SJSA1 (cell line): Measurements from ENCODE around the gene SLC2A4. TPM values are rescaled to one million over a fixed set of nuclear protein-coding genes. Genes with fewer than 3 reads are reported as not detected.
A peak's percentile ranks its signal among the peaks of the same experiment; 100 is the strongest.

Experiments
- DNase-seq, 2 experiments: peaks; one replicate each; pipeline ENCODE4 v3.0.0-alpha.2; 2015 to 2020; ENCODE audit warnings: low spot score in 2 of 2, low read depth in 1 of 2
- H3K27ac ChIP-seq: fragments of 250-450 bp; sonication (Bioruptor Pico); 2 replicates; pipeline ENCODE4 v1.5.1; 2020; ENCODE audit warnings: mild to moderate bottlenecking, moderate library complexity
- H3K27me3 ChIP-seq: fragments of 250-450 bp; sonication (Bioruptor Pico); replicated peaks from 2 replicates; pipeline ENCODE4 v1.5.1; 2020; ENCODE audit warnings: mild to moderate bottlenecking, moderate library complexity
- H3K36me3 ChIP-seq: fragments of 250-450 bp; sonication (Bioruptor Pico); 2 replicates; pipeline ENCODE4 v1.5.1; 2020; ENCODE audit warnings: mild to moderate bottlenecking
- H3K4me1 ChIP-seq: fragments of 250-450 bp; sonication (Bioruptor Pico); replicated peaks from 2 replicates; pipeline ENCODE4 v1.6.1; 2021; ENCODE audit warnings: mild to moderate bottlenecking
- H3K4me3 ChIP-seq: fragments of 250-450 bp; sonication (Bioruptor Pico); 2 replicates; pipeline ENCODE4 v1.5.1; 2020; ENCODE audit warnings: mild to moderate bottlenecking
- H3K9me3 ChIP-seq: fragments of 250-450 bp; sonication (Bioruptor Pico); replicated peaks from 2 replicates; pipeline ENCODE4 v1.5.1; 2020; ENCODE audit warnings: mild to moderate bottlenecking
- total RNA-seq: library from RNA; depleted of rRNA; stranded (reverse); fragments of >200 nt; shearing (Covaris generic); gene quantifications from 2 replicates; pipeline ENCODE4 v1.2.3, GENCODE V29; 2014; rRNA removed

SLC2A4 gene
- total RNA-seq, result 0.32 TPM in 1 of 2 replicates, not detected in the other

DNA sequence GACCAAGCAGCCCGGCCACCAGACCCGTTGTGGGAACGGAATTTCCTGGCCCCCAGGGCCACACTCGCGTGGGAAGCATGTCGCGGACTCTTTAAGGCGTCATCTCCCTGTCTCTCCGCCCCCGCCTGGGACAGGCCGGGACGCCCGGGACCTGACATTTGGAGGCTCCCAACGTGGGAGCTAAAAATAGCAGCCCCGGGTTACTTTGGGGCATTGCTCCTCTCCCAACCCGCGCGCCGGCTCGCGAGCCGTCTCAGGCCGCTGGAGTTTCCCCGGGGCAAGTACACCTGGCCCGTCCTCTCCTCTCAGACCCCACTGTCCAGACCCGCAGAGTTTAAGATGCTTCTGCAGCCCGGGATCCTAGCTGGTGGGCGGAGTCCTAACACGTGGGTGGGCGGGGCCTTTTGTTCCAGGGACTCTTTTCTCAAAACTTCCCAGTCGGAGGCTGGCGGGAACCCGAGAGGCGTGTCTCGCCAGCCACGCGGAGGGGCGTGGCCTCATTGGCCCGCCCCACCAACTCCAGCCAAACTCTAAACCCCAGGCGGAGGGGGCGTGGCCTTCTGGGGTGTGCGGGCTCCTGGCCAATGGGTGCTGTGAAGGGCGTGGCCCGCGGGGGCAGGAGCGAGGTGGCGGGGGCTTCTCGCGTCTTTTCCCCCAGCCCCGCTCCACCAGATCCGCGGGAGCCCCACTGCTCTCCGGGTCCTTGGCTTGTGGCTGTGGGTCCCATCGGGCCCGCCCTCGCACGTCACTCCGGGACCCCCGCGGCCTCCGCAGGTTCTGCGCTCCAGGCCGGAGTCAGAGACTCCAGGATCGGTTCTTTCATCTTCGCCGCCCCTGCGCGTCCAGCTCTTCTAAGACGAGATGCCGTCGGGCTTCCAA lies at the start of gene SLC2A4:
Gene SLC2A4, plus strand, starts transcription at position 645 of the 879 bp plus-strand sequence. Its CDS starts 217 bp downstream, at position 862.
- H3K27ac ChIP-seq, result no peak within 1 kb of the TSS
- H3K4me3 ChIP-seq, result peak within 1 kb of the TSS; percentile 35
- peaks cover 18% of the 10 kb centered on the region for H3K4me1 ChIP-seq
- H3K27me3 ChIP-seq, result peaks cover 20% of the 10 kb centered on the region
- H3K9me3 ChIP-seq, result no peaks in the 10 kb centered on the region
- DNase-seq, result peak; percentile 91
- H3K36me3 ChIP-seq, result no peaks in the 10 kb centered on the region

DNA sequence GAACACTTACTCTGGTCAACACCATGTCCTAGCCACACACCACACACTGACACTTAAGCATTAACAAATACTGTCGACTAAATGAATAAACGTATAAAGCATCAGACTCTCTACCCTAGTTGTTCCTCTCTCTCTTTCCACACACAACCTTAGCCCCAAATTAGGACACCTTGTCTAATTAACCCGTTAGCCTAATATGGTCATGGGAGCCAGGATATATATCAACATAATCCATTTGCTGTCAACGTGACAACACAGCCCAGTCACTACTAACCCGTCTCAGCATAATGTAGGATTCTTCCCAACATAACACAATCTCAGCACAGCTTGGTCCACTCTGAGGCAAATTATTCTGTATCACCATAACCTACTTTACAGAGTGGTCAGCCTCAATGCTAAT lies 49.4 kb upstream of the SLC2A4 start:
- Histone ChIP-seq H3K36me3 (peaks cover 73% of the 10 kb centered on the region), H3K4me3 (no peak overlapping the region; the same call in 1 of the 2 replicates)

DNA sequence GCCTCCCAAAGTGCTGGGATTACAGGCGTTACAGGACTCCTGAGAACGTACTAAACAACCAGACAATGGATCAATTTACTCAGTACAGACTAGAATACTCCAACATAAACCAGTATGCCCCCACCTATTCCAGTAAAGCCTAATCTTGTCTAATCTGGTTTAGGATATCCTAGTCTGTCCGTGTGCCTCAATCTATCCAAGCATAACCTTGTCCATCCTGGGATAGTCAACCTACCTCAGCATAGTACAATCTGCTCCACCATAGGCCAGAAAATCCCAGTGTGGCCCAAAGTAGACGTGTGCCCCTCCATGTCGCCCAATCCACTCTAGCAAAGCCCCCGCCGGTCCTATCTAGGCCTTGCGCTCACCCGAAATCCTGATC lies 47.8 kb upstream of the SLC2A4 start:
- Histone ChIP-seq H3K27ac (peak overlapping the region; percentile 29), H3K27me3 (no peaks in the 10 kb centered on the region), H3K36me3 (peaks cover 61% of the 10 kb centered on the region), H3K4me1 (peaks cover 27% of the 10 kb centered on the region), H3K4me3 (peak overlapping the region; percentile 82), H3K9me3 (no peaks in the 10 kb centered on the region)
- no peak for DNase-seq

More for the DNA sequence above, 49.4 kb upstream of the SLC2A4 start:
- Histone ChIP-seq H3K27me3 (no peaks in the 10 kb centered on the region), H3K4me1 (peaks cover 22% of the 10 kb centered on the region), H3K9me3 (no peaks in the 10 kb centered on the region), H3K27ac (no peak overlapping the region)
- DNase-seq, result no peak

DNA sequence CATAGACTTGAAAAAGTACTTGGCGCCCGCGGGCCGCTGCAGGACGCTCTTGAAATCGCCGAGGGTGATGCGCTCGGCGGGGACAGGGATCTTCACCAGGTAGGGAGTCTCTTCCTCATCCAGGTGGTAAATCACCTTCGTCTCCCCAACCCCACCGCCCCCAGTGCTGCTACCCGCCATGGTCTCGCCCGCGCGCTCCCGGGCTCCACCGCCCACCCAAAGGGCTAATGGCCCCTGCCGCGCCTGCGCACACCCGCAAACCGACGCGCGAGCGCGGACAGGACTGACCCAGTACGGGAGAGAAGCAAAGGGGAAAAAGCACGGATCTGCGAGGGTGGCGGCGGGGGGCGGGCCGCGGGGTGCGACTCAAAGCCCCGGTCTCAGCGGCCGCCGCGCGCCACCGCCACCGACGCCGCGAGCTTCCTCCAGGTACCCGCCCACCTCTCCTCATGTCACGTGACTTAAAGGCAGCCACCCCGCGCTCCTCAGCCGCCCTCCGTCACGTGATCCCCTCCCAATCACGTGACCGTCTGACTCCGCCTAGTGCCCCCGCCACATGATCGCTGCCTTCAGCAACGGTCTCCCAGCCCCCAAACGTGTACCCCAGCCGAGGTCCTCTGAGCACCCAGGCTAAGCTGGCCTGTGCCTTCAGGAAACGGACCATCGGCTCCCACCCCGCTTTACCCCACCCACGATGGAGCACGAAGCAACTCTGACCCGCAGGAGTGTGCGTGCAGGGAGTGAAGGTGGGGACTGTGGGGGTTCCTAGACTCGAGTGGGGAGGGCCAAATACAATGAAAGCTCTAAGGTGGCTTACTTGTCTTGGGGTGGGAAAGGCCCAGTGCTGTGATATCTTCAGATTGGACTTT lies 47.2 kb upstream of the SLC2A4 start, which contains the start of gene DVL2:
Gene DVL2, minus strand, starts transcription at position 435 of the 869 bp plus-strand sequence. Its CDS starts 255 bp downstream, at position 180.
- Histone ChIP-seq H3K4me3 (peak within 1 kb of the TSS; percentile 82), H3K9me3 (no peaks in the 10 kb centered on the region), H3K27me3 (no peaks in the 10 kb centered on the region), H3K36me3 (peaks cover 55% of the 10 kb centered on the region), H3K27ac (peak within 1 kb of the TSS; percentile 29), H3K4me1 (peaks cover 27% of the 10 kb centered on the region)
- peak; percentile 89 to 95 for DNase-seq

DNA sequence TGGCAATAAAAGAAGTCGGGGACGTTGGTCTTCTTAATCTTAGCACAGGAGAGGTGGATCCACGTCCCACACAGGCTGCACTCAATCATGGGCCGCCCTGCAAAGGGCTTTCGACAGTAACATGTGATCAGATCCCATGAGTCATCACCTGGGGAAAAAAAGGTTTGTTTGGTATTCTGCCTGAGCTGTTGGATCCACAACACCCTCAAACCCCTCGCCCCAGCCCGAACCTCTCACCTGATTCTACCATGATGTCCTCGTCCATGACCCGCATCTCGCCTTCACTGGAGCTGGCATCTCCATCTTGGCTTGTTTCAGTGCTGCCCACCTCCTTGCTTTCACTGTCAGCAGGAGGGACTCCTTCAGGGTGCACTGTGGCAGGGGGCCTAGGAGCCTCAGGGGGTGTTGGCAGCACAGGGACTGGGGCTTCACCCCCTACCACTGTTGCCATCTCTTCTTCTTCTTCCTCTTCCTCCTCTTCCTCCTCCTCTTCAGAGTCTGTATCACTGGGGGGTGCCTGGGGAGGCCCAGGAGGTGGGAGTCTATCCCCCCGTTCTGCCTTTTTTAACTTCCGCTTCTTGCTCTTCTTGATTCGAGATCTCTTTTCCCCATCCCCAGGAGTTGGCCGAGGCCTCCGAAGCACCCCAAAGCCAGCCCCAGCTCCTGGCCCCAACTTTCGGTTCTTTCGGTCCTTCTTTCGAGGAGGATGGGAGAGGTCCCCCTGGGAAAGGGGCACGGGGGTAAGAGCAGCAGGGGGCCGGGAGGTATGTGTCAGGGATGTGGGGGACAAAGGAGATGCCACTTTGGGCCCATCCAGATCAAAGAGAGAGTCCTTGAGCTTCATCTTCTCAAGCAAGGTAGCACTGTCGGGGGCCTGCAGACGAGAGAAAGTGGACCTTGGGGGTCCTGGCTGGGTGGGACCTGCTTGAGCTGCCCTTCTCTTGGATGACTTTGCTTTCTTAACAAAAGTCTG lies 45.5 kb upstream of the SLC2A4 start:
- Histone ChIP-seq H3K27me3 (no peaks in the 10 kb centered on the region), H3K27ac (no peak overlapping the region), H3K36me3 (peaks cover 52% of the 10 kb centered on the region), H3K4me1 (peaks cover 34% of the 10 kb centered on the region), H3K4me3 (no peak overlapping the region), H3K9me3 (no peaks in the 10 kb centered on the region)
- no peak for DNase-seq

DNA sequence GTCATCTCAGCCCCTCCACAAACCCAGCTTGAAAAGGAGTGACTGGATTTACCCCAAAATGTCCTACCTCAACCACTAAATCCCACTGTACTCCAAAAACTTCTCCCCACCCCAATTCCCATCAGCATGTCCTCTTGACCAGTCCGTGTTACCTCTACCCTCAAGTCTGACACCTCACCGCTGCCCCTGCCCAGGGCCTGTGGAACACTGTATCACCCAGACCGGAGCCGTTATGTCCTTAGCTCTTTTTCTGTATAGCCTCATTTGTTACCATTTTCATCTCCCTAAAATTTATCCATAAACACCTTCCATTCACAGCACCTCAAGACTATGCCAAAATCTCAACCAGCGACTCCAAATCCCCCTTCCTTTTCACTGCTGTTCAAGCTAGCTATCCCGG lies 44.7 kb upstream of the SLC2A4 start:
- H3K4me1 ChIP-seq, result peaks cover 39% of the 10 kb centered on the region
- H3K27ac ChIP-seq, result no peak overlapping the region
- no peaks in the 10 kb centered on the region for H3K9me3 ChIP-seq
- peaks cover 55% of the 10 kb centered on the region for H3K36me3 ChIP-seq
- no peaks in the 10 kb centered on the region for H3K27me3 ChIP-seq
- DNase-seq, result no peak
- no peak overlapping the region for H3K4me3 ChIP-seq

DNA sequence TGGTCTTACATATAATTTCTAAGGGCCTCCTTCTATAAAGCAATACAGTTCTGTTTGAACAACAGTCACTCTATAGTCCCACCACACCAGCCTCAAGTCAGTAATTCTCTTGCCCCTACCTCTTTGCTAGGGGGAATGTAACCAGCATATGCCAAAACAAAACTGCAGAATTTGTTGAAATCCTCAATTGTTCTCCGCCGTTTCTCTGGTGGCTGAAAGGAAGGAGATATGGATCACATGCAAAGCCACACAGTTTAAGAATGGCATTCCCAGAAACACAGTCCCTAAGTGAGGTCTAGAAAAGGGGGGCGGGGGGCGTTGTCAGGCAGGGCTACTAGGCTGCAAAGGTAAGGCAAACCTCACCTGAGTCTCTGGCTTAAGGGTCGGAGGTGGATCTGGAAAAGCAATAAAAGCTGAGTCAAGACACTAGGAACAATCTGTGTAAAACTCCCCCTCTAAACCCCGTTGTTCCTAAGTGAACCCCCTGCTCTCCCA lies 44.2 kb upstream of the SLC2A4 start:
- H3K4me1 ChIP-seq, result peaks cover 36% of the 10 kb centered on the region
- no peaks in the 10 kb centered on the region for H3K9me3 ChIP-seq
- no peaks in the 10 kb centered on the region for H3K27me3 ChIP-seq
- peak overlapping the region; percentile 51 for H3K4me3 ChIP-seq
- peak overlapping the region; percentile 25; the same call in 1 of the 2 replicates for H3K27ac ChIP-seq
- peaks cover 51% of the 10 kb centered on the region for H3K36me3 ChIP-seq
- no peak for DNase-seq

DNA sequence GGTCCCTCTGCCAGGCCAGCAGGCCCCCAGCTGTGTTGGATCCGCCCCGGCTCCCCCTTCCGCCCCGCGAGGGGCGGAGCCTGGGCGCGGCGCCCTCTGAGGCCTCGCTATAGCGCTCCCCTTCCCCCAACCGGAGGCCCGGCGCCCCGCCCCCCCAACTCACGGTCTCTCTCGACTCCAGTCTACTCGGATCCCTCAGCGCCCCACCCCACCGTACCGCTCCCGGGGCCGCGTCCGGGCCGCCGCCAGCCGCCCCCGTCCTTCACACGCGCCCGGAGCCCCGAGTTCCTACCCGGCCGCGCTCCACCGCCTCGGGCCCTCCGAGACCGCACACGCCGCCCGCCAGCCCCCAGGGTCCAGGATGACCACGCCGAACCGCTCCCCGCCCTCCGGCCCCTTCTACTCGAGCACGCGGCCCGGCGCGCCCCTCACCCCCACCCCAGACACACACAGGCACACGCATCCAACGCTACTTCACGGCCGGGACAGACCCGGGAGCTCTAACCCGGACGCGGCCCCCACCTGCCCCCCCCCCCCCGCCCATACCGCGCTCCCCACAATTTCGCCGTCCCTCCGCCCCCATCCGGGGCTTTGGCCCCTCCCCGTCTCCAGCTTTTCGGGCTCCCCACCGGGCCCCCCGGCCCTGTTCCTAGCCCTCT lies 43.6 kb upstream of the SLC2A4 start:
- H3K9me3 ChIP-seq, result no peaks in the 10 kb centered on the region
- peak overlapping the region; percentile 25; the same call in 1 of the 2 replicates for H3K27ac ChIP-seq
- H3K4me3 ChIP-seq, result peak overlapping the region; percentile 51
- H3K27me3 ChIP-seq, result no peaks in the 10 kb centered on the region
- H3K4me1 ChIP-seq, result peaks cover 31% of the 10 kb centered on the region
- DNase-seq, result peak; percentile 44 to 79
- peaks cover 50% of the 10 kb centered on the region for H3K36me3 ChIP-seq

DNA sequence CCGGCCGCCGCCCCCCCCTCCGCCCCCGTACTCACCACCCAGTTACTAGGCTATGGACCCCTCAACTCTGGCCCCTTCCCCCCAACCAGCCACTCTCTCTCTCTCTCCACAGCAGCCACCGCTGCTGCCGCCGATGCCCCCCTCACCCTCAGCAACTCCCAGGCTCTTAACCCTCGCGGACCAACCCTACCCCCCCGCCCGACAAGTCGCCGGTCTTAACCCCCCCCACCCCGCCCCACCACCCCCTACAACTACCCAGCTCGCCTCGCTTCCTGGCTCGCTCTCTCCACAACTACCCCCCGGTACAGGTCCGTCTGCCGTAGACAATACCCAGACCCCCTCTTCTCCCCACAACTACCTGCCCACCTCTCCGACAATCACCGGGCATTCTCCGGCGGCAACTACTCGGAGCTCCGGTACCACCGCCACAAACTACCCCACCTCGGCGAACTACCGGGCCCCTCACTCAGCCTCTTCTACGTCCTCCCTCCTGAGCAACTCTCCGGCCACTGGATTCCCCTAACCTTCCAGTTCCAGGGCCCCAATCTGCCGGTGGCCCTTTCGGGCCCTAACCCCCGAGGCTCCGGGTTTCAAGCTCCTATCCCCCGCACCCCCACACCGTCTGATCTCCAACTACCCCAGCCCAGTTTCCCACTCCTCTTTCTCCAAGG lies 43.0 kb upstream of the SLC2A4 start:
- no peaks in the 10 kb centered on the region for H3K27me3 ChIP-seq
- no peak for DNase-seq
- peaks cover 30% of the 10 kb centered on the region for H3K4me1 ChIP-seq
- H3K36me3 ChIP-seq, result peaks cover 56% of the 10 kb centered on the region
- H3K4me3 ChIP-seq, result peak overlapping the region; percentile 60
- H3K27ac ChIP-seq, result no peak overlapping the region
- H3K9me3 ChIP-seq, result no peaks in the 10 kb centered on the region

DNA sequence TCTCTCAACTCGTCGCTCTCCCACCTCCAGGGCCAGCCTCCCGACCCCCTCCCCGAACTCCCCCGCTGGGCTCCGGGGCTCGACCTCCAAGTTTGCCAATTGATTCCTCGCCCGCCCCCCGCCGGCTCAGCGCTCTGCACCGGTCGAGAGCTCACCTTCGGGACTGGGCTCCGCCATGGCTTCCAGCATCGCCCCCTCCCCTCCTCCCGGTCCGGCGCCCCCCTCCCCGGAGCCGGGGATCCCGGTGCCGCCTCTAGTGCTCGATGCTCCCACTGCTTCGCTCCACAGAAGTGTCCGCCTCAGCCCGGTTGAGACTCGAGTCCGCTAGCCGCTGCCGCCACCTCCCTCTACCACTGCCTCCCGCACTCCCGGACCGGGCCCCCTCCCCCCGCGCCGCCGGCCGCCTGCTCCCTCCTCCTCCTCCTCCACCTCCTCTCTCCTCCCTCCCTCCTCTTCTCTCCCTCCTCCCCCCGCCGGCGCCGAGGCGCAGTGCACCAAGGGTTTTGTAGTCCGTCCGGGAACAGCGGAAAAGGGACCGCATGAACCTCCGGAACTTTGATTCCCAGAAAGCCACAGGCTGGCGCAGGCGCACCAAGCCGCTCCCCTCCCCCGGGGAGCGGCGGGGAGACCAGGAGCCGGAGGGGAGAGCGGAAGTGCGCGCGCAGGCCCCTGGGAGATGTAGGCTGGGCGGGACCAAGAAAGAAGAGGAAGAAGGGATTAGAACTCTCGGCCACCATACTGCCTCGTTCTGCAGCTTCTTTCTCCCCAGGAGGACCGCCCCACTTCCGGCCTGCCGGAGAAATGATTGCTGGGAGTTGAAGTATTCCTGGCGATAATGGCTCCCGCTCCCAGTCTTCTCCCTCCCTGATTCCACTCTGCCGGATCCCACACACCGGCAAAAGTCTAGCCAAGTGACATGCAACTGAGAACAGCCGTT lies 42.2 kb upstream of the SLC2A4 start, which contains the start of gene PHF23:
Gene PHF23, minus strand, starts transcription at position 367 of the 937 bp plus-strand sequence. Its CDS starts 178 bp downstream, at position 189.
- Histone ChIP-seq H3K4me3 (peak within 1 kb of the TSS; percentile 60), H3K27me3 (no peaks in the 10 kb centered on the region), H3K9me3 (no peaks in the 10 kb centered on the region), H3K27ac (no peak within 1 kb of the TSS), H3K36me3 (peaks cover 58% of the 10 kb centered on the region), H3K4me1 (peaks cover 29% of the 10 kb centered on the region)
- peak; percentile 99 to 100 for DNase-seq

DNA sequence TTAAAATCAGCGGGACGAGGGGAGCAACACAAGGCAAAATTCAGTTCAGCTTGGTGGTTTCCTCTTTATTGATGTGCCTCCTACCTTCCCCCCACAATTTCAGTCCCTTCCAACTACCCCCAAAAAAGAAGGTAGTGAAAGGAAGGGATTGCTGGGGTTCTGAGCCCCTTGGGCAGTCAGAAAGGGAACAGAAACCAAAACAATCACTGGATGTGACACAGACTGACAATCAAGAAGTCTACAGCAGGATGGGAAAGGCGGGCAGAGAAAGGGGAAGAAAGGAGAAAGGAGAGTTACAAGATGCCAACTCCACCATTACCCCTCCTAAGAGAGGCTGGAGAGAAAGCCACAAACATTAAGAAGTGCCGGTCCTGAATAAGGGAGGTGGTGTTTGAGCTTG lies 41.1 kb upstream of the SLC2A4 start:
- no peaks in the 10 kb centered on the region for H3K27me3 ChIP-seq
- peaks cover 55% of the 10 kb centered on the region for H3K36me3 ChIP-seq
- H3K4me1 ChIP-seq, result peaks cover 22% of the 10 kb centered on the region
- no peak for DNase-seq
- no peaks in the 10 kb centered on the region for H3K9me3 ChIP-seq
- no peak overlapping the region for H3K27ac ChIP-seq
- H3K4me3 ChIP-seq, result no peak overlapping the region
